OCI-LY3 (cell line): ENCODE measurements around the gene TTC29.

Experiments used
- EZH2phosphoT487 ChIP-seq: fragments of 200-600 bp; shearing (Covaris generic); IDR thresholded peaks from 2 replicates; pipeline ENCODE4 v1.6.1; 2018; ENCODE audit warnings: antibody characterized with exemption, mixed run types, low read depth
- TF ChIP-seq, protein P1 (sequence below): fragments of 200-600, 300-600 bp; sonication (generic); IDR thresholded peaks from 2 replicates; pipeline ENCODE4 v1.5.1; 2014; ENCODE audit warnings: antibody characterized with exemption, low read length, low read depth

DNA sequence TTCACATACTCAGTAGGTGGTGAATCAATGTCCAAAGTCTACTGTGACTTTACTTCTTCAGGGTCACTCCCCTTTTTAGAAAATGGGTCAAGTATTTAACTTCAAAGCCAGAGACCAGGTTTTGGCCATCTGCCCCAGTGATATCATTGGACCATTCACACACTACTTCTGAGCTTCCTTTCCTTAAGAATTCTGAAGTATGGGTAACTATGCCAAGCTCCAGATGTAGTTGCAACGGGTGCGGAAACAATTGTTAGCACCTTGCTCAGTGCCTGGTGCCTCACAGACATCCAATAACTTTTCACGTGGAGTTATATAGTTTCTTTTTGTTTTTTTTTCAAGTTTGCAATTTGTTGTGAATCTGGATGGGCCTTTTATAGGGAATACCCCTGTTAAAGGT lies 62.6 kb downstream of the TTC29 start:
- TF ChIP-seq, protein P1, sequence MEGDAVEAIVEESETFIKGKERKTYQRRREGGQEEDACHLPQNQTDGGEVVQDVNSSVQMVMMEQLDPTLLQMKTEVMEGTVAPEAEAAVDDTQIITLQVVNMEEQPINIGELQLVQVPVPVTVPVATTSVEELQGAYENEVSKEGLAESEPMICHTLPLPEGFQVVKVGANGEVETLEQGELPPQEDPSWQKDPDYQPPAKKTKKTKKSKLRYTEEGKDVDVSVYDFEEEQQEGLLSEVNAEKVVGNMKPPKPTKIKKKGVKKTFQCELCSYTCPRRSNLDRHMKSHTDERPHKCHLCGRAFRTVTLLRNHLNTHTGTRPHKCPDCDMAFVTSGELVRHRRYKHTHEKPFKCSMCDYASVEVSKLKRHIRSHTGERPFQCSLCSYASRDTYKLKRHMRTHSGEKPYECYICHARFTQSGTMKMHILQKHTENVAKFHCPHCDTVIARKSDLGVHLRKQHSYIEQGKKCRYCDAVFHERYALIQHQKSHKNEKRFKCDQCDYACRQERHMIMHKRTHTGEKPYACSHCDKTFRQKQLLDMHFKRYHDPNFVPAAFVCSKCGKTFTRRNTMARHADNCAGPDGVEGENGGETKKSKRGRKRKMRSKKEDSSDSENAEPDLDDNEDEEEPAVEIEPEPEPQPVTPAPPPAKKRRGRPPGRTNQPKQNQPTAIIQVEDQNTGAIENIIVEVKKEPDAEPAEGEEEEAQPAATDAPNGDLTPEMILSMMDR = no peak
- TF ChIP-seq EZH2phosphoT487 = no peak
